Measurements from ENCODE around the gene IGF2BP2.
"Not testable (repeated sequence)": the region's sequence is repeated elsewhere in the genome, so short reads cannot be mapped to it uniquely, and the experiment has no call there.

The IGF2BP2 gene

GRCh38 chr3:185793381-185793780 lies 31.5 kb downstream of the IGF2BP2 start:
- no peak for DNase-seq (ENCODE audit: low read depth)
- no peak for TF ChIP-seq CTCF (IDR thresholded peaks at IDR 0.05; ENCODE audit: control insufficient read depth, insufficient read depth, low read depth, low read length, missing control alignments)

GRCh38 chr3:185792955-185793354 lies 31.9 kb downstream of the IGF2BP2 start:
- no peak for DNase-seq (ENCODE audit: low read depth)
- no peak overlapping the region for H3K4me3 ChIP-seq (ENCODE audit: control insufficient read depth, low read depth, low read length)
- TF ChIP-seq CTCF (IDR thresholded peaks at IDR 0.05; ENCODE audit: control insufficient read depth, insufficient read depth, low read depth, low read length, missing control alignments), result no peak

More at GRCh38 chr3:185793381-185793780, 31.5 kb downstream of the IGF2BP2 start:
- H3K4me3 ChIP-seq (ENCODE audit: control insufficient read depth, low read depth, low read length), result no peak overlapping the region

GRCh38 chr3:185789891-185790830 lies 34.7 kb downstream of the IGF2BP2 start:
- no peak for DNase-seq (ENCODE audit: low read depth)
- TF ChIP-seq CTCF (IDR thresholded peaks at IDR 0.05; ENCODE audit: control insufficient read depth, insufficient read depth, low read depth, low read length, missing control alignments), result no peak
- H3K4me3 ChIP-seq (ENCODE audit: control insufficient read depth, low read depth, low read length), result no peak overlapping the region

GRCh38 chr3:185789134-185789533 lies 35.7 kb downstream of the IGF2BP2 start:
- TF ChIP-seq CTCF (IDR thresholded peaks at IDR 0.05; ENCODE audit: control insufficient read depth, insufficient read depth, low read depth, low read length, missing control alignments), result no peak
- DNase-seq (ENCODE audit: low read depth), result no peak
- no peak overlapping the region for H3K4me3 ChIP-seq (ENCODE audit: control insufficient read depth, low read depth, low read length)

GRCh38 chr3:185788292-185788691 lies 36.5 kb downstream of the IGF2BP2 start:
- DNase-seq (ENCODE audit: low read depth), result no peak
- H3K4me3 ChIP-seq (ENCODE audit: control insufficient read depth, low read depth, low read length), result no peak overlapping the region
- no peak for TF ChIP-seq CTCF (IDR thresholded peaks at IDR 0.05; ENCODE audit: control insufficient read depth, insufficient read depth, low read depth, low read length, missing control alignments)

- no peak for DNase-seq (ENCODE audit: low read depth)
- no peak for TF ChIP-seq CTCF (IDR thresholded peaks at IDR 0.05; ENCODE audit: control insufficient read depth, insufficient read depth, low read depth, low read length, missing control alignments)
- H3K4me3 ChIP-seq (ENCODE audit: control insufficient read depth, low read depth, low read length), result no peak overlapping the region
Measured at GRCh38 chr3:185786956-185787877, 37.6 kb downstream of the IGF2BP2 start.

GRCh38 chr3:185786258-185786657 lies 38.6 kb downstream of the IGF2BP2 start:
- not testable (repeated sequence) for H3K4me3 ChIP-seq (ENCODE audit: control insufficient read depth, low read depth, low read length); DNase-seq (ENCODE audit: low read depth)

All from AG09309 (cell line).